ENCODE results near the gene PKN3.
"Not testable (repeated sequence)": the region's sequence is repeated elsewhere in the genome, so short reads cannot be mapped to it uniquely, and the experiment has no call there.

PKN3 gene

DNA sequence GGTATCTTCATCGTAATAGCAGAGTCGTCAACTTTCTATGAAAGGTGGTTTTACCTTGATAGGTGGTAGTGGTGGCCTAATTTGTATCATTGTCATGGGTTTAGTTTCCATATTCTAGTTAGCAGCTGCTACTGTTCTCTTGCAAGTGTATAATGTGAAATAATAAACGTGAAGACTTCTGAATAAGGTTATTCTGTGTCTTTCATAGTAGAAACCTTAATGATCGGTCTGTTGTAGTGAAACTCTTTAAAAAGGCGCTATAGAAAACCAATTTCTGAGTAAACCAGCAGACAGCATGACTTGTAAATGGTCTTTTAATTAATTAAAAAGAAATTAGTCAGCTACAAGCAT lies 11.6 kb upstream of the PKN3 start:
- in situ Hi-C loops (cut with HindIII; ENCODE audit: low sequenced_read_pairs), result loop anchor here (5.0 kb wide), 2 partner anchors 37 to 63 kb away; no protein-coding TSS in a partner anchor

DNA sequence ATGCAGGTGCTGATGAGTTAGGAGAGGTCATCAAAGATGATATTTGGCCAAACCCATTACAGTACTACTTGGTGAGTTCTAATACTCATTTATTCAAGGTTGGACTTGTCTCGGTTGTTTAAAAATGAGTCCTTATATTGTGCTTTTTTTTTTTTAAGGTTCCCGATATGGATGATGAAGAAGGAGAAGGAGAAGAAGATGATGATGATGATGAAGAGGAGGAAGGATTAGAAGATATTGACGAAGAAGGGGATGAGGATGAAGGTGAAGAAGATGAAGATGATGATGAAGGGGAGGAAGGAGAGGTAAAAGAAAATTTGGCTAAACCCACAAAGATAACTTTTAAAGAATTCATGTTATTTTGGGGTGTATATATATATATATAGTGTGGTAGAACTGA lies 8.6 kb upstream of the PKN3 start:
- in situ Hi-C loops (cut with HindIII; ENCODE audit: low sequenced_read_pairs), result loop anchor here (5.0 kb wide), 2 partner anchors 34 to 66 kb away; no protein-coding TSS in a partner anchor

DNA sequence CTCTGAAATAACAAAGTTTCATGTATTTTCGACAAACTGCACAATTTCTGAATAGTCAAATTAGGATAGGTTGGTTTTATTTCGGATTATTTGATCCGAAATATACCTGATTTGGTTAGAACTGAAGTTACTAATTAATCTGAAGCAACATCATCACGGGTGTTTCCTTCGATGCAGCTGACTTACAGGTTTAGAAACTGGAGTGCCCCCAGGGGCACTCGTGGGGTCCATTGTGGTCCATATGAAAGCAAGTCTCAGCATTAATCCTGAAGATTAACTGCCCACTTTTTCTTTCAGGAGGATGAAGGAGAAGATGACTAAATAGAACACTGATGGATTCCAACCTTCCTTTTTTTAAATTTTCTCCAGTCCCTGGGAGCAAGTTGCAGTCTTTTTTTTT lies 8.0 kb upstream of the PKN3 start:
- in situ Hi-C loops (cut with HindIII; ENCODE audit: low sequenced_read_pairs), result loop anchor here (5.0 kb wide), 2 partner anchors 33 to 67 kb away; no protein-coding TSS in a partner anchor

DNA sequence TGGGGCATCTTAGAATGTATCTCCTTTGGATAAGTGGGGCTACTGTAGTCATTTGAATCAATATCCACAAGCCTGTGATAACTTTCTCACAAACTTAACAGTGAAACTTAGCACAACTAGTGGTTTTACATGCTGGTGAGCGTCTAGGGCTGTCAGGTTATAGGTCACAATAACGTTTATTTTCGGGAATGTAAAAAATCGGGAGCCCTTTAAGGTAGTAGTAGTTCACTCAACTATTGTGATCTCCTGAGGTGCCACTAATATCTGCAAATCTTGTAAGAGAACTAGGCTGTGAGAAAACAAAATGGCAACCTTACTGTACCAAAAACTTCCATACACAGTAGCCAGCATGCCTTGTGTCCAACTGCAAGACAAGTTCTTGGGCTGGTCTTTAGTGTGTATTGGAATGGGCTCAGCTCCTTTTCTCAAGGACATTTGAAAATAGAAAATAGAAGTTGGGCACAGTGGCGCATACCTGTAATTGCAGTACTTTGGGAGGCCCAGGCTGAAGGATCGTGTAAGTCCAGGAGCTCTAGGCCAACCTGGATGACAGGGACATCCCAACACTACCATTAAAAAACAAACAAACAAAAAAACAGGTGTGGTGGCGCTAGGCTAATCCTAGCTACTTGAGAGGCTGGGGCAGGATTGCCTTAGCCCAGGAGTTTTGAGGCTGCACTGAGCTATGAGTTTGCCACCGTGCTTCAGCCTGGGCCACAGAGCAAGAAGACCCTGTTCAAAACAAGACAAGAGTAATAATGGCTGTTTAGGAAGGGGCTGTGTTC lies 5.2 kb upstream of the PKN3 start:
- in situ Hi-C loops (cut with HindIII; ENCODE audit: low sequenced_read_pairs), result no loop called here

DNA sequence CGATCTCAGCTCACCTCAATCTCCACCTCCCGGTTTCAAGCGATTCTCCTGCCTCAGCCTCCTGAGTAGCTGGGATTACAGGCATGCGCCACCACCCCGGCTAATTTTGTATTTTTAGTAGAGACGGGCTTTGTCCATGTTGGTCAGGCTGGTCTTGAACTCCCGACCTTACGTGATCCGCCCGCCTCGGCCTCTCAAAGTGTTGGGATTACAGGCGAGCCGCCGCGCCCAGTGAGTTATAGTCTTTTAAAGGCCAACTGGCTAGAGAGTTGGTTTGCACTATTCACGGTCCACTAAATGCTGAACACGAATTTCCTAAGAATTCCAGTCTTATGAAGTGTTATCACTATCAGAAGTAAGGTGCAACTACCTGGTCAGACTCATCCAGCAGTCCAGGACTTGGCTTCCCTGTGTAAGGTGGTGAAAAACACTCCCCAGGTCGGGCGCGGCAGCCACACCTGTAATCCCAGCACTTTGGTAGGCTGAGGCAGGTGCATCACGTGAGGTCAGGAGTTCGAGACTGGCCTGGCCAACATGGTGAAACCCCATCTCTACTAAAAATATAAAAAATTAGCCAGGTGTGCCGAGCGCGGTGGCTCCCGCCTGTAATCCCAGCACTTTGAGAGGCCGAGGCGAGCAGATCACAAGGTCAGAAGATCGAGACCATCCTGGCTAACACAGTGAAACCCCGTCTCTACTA lies 3.1 kb upstream of the PKN3 start:
- in situ Hi-C loops (cut with HindIII; ENCODE audit: low sequenced_read_pairs), result not testable (repeated sequence)

DNA sequence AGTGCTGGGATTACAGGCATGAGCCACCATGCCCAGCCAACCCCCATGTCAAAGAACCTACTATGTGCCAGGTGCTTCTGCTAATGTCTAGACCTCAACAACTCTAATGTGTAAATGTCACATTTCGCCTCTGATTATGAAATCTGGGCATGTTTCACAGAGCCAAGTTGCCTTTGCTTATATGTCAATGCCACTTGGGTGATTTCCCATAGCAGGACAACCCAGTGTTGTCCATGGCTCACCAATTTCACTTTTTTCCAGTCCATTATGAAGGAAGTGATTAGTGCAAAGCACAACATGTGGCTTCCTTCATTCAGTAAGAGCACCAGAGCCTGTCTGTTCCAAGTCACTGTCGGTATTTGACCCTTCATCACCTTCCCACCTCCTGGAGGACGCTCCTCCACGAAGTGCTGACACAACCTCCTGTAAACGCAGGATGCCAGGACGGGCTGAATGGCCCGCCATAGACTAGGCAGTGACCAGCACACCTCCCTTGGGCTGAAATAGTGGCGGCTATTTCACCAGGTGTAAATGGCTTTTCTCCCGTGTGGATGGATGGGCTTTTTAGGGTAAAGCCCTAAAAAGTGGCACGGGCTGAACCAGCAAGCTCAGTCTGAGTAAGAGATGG lies 962 bp upstream of the PKN3 start:
- in situ Hi-C loops (cut with HindIII; ENCODE audit: low sequenced_read_pairs), result no loop called here

DNA sequence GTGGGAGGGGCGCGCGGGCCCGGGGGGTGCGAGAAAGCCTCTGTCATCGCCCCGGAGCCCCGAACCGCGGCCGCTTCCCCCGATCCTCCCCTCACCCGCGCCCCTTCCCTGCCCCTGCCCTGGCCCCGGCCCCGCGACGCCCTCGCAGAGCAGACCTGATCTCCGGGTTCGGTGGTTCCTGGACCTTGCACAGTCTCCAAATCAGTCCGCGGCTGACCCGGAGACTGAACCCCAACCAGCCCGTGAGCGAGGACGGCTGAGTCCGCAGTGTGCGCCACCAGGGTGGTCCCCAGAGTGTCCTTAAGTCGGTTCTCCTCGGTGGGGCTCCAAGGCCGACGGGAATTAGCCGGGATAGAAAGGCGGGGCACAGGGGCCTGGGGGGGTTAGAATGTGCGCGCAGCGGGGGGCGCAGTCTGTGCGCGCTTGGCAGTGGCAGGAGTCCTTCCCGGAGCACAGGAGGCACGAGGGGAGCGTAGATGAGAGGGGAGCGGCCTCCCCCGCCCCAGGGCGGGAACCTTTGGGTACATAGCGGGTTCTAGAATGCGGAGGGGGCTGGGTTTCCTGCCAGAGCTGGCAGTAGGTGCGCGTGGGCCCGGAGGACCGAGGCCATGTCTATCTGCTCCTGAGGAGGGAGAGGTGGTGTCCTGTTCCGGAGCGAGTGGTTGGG lies 779 bp downstream of the PKN3 start:
- in situ Hi-C loops (cut with HindIII; ENCODE audit: low sequenced_read_pairs), result no loop called here

DNA sequence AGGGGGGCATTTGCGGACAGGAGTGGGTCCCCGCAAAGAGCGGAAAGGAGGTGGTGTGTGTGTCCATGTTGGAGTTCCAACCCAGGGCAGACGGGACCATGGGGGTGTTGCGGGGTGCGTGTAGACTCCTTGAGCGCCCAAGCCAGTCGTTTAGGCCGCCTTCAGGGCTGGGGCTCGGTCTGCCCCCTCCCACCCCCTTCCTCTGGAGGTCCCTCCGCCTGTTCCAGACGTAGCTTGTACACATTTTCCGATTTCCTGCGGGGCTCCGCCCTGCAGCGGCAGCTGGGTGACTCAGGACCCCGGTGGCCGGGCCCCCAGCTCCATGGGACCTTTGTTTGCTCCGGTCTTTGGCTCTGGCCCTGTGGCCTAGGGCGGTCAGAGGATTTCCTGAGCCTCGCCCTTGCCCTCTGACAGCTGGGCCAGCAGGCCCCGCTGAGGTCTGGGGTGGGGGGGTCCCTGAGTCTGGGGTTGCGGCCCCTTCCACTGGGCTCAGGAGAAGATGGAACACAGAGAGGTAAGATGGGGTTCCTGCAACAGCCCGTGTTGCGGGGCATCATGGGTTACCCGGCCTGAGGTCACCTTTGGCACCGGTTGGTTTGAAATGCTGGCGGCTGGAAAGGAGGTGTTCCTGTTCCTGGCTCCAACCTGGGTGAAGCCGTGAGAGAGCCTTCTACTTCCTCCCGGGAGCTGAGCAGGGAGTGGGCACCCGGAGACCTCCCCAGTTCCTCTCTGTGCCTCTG lies 1.5 kb downstream of the PKN3 start:
- in situ Hi-C loops (cut with HindIII; ENCODE audit: low sequenced_read_pairs), result no loop called here

DNA sequence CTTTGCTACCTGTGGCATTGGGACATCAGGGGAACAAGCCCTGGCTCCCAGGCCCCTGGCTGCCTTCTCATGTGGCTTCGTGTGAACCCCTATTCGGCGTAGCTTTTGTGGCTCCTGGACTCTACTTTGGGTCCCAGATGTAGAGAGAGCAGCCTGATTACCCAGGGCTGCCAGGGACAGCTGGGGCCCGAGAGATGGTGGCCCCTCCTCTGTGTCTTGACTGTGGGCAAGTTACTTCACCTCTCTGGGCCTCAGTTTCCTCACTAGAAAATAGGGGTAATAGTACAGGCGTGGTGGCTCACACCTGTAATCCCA lies 2.0 kb downstream of the PKN3 start:
- in situ Hi-C loops (cut with HindIII; ENCODE audit: low sequenced_read_pairs), result no loop called here

DNA sequence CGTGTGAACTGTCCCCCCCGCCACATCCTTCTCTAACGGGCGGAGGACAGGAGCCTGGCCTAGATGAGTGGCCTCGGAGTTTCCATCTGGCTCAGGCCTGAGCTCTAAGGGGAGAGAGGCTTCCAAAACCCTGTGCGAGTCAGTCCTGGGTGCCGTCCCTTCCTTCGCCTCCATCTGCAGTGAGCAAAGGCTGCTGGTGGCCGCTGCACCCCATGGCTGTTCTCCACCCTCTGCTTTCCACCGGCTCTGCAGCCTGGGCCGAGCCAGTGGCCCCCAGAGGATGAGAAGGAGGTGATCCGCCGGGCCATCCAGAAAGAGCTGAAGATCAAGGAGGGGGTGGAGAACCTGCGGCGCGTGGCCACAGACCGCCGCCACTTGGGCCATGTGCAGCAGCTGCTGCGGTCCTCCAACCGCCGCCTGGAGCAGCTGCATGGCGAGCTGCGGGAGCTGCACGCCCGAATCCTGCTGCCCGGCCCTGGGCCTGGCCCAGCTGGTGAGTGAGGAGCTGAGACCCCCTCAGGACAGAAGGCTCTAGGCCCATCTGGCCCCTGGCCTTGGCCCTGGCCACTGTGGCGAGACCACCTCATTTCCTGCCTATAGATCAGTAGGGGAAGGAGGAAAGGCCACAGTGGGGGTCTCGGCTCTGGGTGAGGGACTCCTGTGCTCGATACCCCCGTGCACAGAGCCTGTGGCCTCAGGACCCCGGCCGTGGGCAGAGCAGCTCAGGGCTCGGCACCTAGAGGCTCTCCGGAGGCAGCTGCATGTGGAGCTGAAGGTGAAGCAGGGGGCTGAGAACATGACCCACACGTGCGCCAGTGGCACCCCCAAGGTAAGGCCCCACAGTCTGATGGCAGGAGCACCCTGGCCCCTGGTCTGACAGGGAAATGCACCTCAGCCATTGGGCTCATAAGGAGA lies 3.0 kb downstream of the PKN3 start:
- in situ Hi-C loops (cut with HindIII; ENCODE audit: low sequenced_read_pairs), result no loop called here

DNA sequence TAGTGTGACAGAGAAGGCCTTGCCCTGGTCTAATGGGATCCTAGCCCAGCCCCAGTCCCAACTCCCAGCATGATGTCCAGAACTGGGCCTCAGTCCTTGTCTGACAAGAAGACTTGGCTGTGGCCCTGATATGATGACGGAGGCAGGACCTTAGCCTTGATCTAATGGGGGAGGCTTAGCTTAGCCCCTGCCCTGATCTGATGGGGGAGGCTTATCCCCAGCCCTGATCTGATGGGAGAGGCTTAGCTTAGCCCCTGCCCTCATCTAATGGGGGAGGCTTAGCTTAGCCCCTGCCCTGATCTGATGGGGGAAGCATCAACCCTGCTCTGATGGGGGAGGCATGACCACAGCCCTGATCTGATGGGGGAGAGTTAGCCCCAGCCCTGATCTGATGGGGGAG lies 3.7 kb downstream of the PKN3 start:
- in situ Hi-C loops (cut with HindIII; ENCODE audit: low sequenced_read_pairs), result no loop called here

DNA sequence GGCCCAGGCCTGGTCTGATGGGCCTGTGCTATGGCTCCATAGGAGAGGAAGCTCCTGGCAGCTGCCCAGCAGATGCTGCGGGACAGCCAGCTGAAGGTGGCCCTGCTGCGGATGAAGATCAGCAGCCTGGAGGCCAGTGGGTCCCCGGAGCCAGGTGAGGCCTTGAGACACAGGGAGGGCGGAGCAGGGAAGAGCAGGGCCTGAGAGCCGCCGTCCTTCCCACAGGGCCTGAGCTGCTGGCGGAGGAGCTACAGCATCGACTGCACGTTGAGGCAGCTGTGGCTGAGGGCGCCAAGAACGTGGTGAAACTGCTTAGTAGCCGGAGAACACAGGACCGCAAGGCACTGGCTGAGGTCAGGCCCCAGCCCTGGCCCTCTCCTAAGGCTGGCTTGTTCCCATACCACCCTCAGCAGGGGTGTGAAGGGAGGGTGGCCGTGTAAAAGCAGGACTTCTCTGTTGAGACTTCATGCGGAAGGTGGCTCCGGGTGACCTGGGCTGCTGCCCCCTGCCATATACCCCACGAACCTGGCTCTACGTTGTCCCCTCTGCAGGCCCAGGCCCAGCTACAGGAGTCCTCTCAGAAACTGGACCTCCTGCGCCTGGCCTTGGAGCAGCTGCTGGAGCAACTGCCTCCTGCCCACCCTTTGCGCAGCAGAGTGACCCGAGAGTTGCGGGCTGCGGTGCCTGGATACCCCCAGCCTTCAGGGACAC lies 4.5 kb downstream of the PKN3 start:
- in situ Hi-C loops (cut with HindIII; ENCODE audit: low sequenced_read_pairs), result no loop called here

DNA sequence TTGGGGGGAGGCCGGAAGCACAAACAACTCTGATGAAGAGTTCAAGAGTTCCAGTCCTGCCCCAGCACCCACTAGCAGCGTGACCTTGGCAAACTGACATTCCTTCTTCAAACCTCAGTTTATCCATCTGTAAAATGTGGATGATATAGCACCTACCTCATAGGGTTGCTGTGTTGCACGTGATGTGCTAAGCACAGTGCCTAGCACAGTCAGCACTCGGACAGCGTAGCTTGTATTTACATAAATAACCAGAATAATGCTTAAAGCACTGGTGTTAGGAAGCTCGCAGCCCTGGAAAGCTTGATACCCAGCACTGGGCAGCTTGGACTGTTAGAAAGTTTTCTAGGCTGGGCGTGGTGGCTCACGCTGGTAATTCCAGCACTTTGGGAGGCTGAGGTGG lies 5.1 kb downstream of the PKN3 start:
- in situ Hi-C loops (cut with HindIII; ENCODE audit: low sequenced_read_pairs), result no loop called here

DNA sequence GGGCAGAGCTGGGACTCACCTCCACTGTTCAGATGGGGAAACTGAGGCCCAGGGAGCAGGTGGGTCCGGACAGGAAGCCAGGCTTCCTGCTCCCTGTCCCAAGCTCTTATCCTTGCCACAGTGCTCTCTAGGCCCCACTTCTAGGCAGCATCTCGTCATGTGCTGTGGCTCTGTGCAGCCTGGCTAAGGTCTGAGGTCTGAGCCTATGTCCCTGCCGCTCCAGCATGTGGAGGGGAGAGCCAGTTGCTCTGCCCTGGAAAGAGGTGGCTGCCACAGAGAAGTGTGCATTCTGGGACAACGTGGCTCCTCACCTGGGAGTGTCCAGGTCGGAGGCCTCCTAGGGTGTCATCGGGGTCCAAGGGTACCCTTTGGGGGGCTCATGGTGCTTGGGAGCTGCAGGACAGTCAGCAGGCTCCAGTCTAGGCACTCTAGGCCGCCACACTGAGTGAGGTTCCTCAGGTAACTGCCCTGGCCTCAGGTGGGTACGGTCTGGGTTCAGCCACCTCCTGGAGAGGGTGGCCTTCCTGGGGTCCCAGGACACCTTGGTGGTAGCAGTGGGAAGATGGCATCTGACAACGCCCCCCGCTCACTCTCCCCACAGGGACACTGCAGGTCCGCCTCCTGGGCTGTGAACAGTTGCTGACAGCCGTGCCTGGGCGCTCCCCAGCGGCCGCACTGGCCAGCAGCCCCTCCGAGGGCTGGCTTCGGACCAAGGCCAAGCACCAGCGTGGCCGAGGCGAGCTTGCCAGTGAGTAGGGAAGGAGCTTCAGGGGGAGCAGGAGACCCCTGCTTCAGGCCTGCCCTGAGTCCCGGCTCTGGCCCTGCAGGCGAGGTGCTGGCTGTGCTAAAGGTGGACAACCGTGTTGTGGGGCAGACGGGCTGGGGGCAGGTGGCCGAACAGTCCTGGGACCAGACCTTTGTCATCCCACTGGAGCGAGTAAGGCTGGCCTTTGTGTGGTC lies 10.4 kb downstream of the PKN3 start:
- in situ Hi-C loops (cut with HindIII; ENCODE audit: low sequenced_read_pairs), result no loop called here

DNA sequence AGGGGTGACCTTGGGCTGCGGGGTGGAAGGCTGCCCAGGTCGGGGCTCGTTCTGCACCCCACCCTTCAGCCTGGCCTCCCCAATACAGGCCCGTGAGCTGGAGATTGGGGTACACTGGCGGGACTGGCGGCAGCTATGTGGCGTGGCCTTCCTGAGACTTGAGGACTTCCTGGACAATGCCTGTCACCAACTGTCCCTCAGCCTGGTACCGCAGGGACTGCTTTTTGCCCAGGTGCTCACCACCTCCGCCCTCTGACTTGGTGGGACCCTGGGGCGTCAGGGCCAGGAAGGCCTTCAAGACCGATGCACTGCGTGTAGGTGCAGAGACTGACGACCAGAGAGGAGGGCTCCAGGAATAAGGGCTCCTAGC lies 11.1 kb downstream of the PKN3 start:
- in situ Hi-C loops (cut with HindIII; ENCODE audit: low sequenced_read_pairs), result no loop called here

DNA sequence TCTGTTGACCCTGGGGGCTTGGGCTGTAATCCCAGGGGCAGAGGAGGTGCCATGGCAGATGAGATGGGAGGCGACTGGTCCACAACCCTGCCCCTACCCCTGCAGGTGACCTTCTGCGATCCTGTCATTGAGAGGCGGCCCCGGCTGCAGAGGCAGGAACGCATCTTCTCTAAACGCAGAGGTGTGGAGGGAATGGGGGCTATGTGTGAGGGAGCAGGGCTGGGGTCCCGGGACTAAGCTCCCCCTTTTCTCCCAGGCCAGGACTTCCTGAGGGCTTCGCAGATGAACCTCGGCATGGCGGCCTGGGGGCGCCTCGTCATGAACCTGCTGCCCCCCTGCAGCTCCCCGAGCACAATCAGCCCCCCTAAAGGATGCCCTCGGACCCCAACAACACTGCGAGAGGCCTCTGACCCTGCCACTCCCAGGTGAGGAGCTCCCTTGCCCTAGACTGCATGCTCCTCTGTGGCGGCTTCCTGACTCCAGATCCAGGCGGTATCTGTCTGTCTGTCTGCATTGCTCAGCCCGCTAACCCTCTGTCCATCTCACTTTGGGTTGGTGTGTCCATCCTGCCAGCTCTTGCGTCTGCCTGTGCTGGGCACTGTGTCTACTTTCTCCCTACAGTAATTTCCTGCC lies 11.8 kb downstream of the PKN3 start:
- in situ Hi-C loops (cut with HindIII; ENCODE audit: low sequenced_read_pairs), result no loop called here

DNA sequence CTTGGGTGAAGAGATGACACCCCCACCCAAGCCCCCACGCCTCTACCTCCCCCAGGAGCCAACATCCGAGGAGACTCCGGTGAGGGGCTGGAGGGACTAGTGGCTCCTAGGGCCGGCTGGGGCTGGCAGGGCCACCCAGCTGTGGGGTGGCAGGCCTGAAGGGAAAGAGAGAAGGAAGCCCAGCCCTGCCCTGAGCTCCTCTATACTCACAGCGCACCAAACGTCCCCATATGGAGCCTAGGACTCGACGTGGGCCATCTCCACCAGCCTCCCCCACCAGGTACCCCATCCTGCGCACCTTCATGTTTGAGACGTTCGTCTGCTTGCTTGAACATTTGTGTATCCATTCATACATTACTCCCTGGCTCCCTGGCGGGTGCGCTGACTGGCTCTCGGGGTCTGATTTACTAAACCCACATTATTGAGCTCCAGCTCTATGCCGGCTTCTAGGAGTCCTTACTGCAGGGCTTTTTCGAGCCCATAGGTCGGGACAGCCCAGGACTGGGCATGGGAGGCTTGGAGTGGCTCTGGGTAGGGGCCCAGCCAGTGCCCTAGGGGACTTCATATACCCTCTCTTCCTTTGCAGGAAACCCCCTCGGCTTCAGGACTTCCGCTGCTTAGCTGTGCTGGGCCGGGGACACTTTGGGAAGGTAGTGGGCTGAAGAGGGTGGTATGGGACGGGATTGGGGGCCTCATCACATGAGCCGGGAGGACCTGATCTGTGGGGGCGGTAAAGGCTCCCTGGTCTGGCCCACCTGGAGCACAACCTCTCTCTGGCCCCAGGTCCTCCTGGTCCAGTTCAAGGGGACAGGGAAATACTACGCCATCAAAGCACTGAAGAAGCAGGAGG lies 12.5 kb downstream of the PKN3 start:
- in situ Hi-C loops (cut with HindIII; ENCODE audit: low sequenced_read_pairs), result no loop called here
